Measurements from ENCODE around the gene TRABD. TPM values are rescaled to one million over a fixed set of nuclear protein-coding genes. Genes with fewer than 3 reads are reported as not detected.

TRABD gene
- total RNA-seq, 4 donors from 2014 or later = 18.3 to 31.0 (median 22.3) TPM

DNA sequence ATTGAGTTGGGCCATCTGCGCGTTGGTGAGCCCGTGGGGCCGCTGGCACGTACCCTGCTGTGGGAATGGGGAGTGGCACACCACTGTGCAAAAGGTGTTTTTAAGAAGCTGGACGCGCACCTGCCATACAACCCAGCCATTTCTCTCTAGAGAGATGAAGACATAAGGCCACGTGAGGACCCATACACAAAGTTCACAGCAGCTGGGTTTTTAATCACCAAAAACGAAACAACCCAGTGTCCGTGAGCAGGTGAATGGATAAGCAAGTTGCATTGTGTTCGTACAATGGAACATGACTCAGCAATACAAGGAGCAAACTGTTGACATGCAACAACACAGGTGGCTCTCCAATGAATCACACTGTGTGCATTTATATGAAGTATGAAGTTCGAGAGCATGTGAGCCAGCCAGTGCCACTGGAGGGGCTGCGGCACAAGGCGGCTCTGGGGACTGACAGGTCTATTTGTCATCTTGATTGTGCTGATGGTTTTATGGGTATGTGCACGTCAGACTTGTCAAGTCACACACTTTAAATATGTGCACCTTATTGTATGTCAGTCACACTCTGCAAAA is 45.8 kb upstream of the TRABD start:
- WGBS = 87% methylated on average over 15 of the region's 15 CpGs
- Histone ChIP-seq H3K36me3 (no peaks in the 10 kb centered on the region), H3K9me3 (no peaks in the 10 kb centered on the region), H3K4me1 (peaks cover 0 to 7% (median 0%) of the 10 kb centered on the region in 4 donors), H3K27ac (replicated peaks in 1 of 4) (no peak overlapping the region), H3K27me3 (peaks cover 0 to 18% (median 0%) of the 10 kb centered on the region in 4 donors), H3K4me3 (no peak overlapping the region)
- intact Hi-C loops (cut with DNase I) = no loop called here
- no peak for DNase-seq (ENCODE audit: extremely low spot score)
- TF ChIP-seq, protein P1, sequence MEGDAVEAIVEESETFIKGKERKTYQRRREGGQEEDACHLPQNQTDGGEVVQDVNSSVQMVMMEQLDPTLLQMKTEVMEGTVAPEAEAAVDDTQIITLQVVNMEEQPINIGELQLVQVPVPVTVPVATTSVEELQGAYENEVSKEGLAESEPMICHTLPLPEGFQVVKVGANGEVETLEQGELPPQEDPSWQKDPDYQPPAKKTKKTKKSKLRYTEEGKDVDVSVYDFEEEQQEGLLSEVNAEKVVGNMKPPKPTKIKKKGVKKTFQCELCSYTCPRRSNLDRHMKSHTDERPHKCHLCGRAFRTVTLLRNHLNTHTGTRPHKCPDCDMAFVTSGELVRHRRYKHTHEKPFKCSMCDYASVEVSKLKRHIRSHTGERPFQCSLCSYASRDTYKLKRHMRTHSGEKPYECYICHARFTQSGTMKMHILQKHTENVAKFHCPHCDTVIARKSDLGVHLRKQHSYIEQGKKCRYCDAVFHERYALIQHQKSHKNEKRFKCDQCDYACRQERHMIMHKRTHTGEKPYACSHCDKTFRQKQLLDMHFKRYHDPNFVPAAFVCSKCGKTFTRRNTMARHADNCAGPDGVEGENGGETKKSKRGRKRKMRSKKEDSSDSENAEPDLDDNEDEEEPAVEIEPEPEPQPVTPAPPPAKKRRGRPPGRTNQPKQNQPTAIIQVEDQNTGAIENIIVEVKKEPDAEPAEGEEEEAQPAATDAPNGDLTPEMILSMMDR (IDR thresholded peaks at IDR 0.05) = no peak
- TF ChIP-seq POLR2A (IDR thresholded peaks at IDR 0.05; ENCODE audit: low read depth) (no peak), POLR2AphosphoS5 (IDR thresholded peaks at IDR 0.05) (no peak), EP300 (IDR thresholded peaks at IDR 0.05) (no peak)

DNA sequence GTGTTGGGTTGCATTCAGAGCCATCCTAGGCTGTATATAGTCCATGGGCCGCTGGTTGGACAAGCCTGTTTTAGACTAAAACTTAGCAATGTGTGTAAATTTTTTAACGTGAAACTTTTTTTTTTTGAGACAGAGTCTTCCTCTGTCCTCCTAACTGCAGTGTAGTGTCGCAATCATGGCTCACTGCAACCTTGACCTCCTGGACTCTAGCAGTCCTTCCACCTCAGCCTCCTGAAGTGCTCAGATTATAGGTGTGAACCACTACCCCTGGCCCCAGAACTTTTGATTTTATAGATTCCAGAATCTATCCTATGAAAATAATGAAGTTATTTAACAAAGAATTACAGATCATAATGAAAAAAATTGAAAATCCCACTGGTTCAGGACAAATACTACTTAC is 45.1 kb upstream of the TRABD start:
- Histone ChIP-seq H3K4me3 (no peak overlapping the region), H3K27me3 (peaks cover 0 to 20% (median 0%) of the 10 kb centered on the region in 4 donors), H3K36me3 (no peaks in the 10 kb centered on the region), H3K4me1 (peaks cover 0 to 7% (median 0%) of the 10 kb centered on the region in 4 donors), H3K27ac (replicated peaks in 1 of 4) (no peak overlapping the region), H3K9me3 (no peaks in the 10 kb centered on the region)
- no peak for DNase-seq (ENCODE audit: extremely low spot score)
- TF ChIP-seq, protein P1 (IDR thresholded peaks at IDR 0.05) = no peak
- no peak for TF ChIP-seq POLR2AphosphoS5 (IDR thresholded peaks at IDR 0.05)
- no peak for TF ChIP-seq EP300 (IDR thresholded peaks at IDR 0.05)
- no peak for TF ChIP-seq POLR2A (IDR thresholded peaks at IDR 0.05; ENCODE audit: low read depth)
- WGBS = 82% methylated on average over 3 of the region's 3 CpGs
- intact Hi-C loops (cut with DNase I) = no loop called here

DNA sequence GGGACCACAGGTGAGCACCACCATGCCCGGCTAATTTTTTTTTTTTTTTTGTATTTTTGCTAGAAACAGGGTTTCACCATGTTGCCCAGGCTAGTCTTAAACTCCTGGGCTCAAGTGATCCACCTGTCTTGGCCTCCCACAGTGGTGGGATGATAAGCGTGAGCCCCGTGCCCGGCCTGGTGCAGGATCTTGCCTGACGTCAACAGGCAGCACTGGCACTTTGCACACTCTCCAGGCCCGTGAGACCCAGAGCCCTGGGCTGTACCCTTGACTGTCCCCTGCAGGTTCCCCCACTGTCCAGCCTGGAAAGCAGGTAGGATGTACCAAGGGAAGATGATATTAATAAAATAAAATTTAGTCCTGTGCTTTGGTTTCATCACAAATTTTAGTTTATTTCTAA is 44.3 kb upstream of the TRABD start:
- 64% methylated on average over 6 of the region's 6 CpGs for WGBS
- H3K36me3 ChIP-seq = no peaks in the 10 kb centered on the region
- H3K4me3 ChIP-seq = no peak overlapping the region
- H3K27me3 ChIP-seq = peaks cover 0 to 24% (median 0%) of the 10 kb centered on the region in 4 donors
- H3K4me1 ChIP-seq = peaks cover 0 to 8% (median 2%) of the 10 kb centered on the region in 4 donors
- intact Hi-C loops (cut with DNase I) = no loop called here
- DNase-seq (ENCODE audit: extremely low spot score) = no peak
- H3K27ac ChIP-seq (replicated peaks in 1 of 4) = no peak overlapping the region
- no peaks in the 10 kb centered on the region for H3K9me3 ChIP-seq
- TF ChIP-seq POLR2AphosphoS5 (IDR thresholded peaks at IDR 0.05) = no peak
- TF ChIP-seq POLR2A (IDR thresholded peaks at IDR 0.05; ENCODE audit: low read depth) = no peak
- no peak for TF ChIP-seq EP300 (IDR thresholded peaks at IDR 0.05)
- TF ChIP-seq, protein P1 (IDR thresholded peaks at IDR 0.05) = no peak

DNA sequence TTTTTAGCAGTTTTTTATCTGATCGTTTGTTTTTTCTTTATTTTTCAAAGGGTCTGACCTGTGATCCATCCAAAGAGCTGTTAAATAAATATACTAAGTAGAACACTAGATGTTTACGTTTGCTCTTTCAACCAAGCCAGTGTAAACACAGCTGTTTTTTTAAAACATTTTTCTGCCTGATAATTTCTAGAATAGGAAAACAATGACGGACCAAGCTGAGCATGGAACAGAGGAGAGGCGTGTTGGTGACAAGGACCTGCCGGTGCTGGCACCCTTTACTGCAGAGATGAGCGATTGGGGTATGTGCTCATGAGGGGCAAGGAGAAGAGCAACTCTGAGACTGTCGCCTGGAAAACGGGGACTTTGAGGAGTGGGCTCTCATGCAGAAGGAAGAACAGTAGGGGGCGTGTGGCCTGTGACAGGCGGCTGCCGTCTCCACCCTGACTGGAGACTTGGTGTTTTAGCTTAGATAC is 43.8 kb upstream of the TRABD start:
- 30% methylated on average over 11 of the region's 11 CpGs for WGBS
- DNase-seq (ENCODE audit: extremely low spot score) = no peak
- no peak overlapping the region for H3K27ac ChIP-seq (replicated peaks in 1 of 4)
- intact Hi-C loops (cut with DNase I) = no loop called here
- H3K4me3 ChIP-seq = no peak overlapping the region
- H3K36me3 ChIP-seq = no peaks in the 10 kb centered on the region
- no peak for TF ChIP-seq POLR2A (IDR thresholded peaks at IDR 0.05; ENCODE audit: low read depth)
- no peak for TF ChIP-seq POLR2AphosphoS5 (IDR thresholded peaks at IDR 0.05)
- TF ChIP-seq EP300 (IDR thresholded peaks at IDR 0.05) = no peak
- TF ChIP-seq, protein P1 (IDR thresholded peaks at IDR 0.05) = no peak
- peaks cover 2 to 8% (median 6%) of the 10 kb centered on the region in 4 donors for H3K4me1 ChIP-seq
- H3K9me3 ChIP-seq = no peaks in the 10 kb centered on the region
- H3K27me3 ChIP-seq = peaks cover 0 to 24% (median 0%) of the 10 kb centered on the region in 4 donors

Data from esophagus muscularis mucosa (tissue), 4 donors.